Osteoblast (primary cell): ENCODE measurements around the gene BCAR3. TPM values are rescaled to one million over a fixed set of nuclear protein-coding genes. Genes with fewer than 3 reads are reported as not detected.

Experiments
- DNase-seq: peaks from one replicate; pipeline ENCODE4 v3.0.0; 2011; ENCODE audit warnings: low spot score, mixed read lengths; ENCODE audit not compliant: insufficient read length; ENCODE audit errors: missing footprints
- H2AFZ ChIP-seq: 2 replicates; pipeline ENCODE4 v1.6.0; 2011; ENCODE audit warnings: mild to moderate bottlenecking, low read length
- H3K27ac ChIP-seq: 2 replicates; pipeline ENCODE4 v1.5.1; 2011; ENCODE audit warnings: mild to moderate bottlenecking, low read depth, low read length, moderate library complexity
- H3K27me3 ChIP-seq: 2 replicates; pipeline ENCODE4 v1.6.0; 2012; ENCODE audit warnings: mild to moderate bottlenecking, control low read depth, inconsistent platforms, low read length, moderate library complexity; ENCODE audit not compliant: insufficient read depth
- H3K36me3 ChIP-seq: 2 replicates; pipeline ENCODE4 v1.5.1; 2011; ENCODE audit warnings: mild to moderate bottlenecking, low read length, control low read depth, moderate library complexity; ENCODE audit not compliant: insufficient read depth
- H3K4me1 ChIP-seq: 2 replicates; pipeline ENCODE4 v1.5.1; 2011; ENCODE audit warnings: mild to moderate bottlenecking, low read length, control low read depth, moderate library complexity; ENCODE audit not compliant: insufficient read depth
- H3K4me2 ChIP-seq: 2 replicates; pipeline ENCODE4 v1.6.0; 2011; ENCODE audit warnings: mild to moderate bottlenecking, low read length; ENCODE audit not compliant: insufficient read depth
- H3K4me3 ChIP-seq: fragments of 200-600 bp; sonication (generic); 3 replicates; pipeline ENCODE4 v1.5.1; 2012; ENCODE audit warnings: mild to moderate bottlenecking, low read length, inconsistent platforms; ENCODE audit not compliant: insufficient read depth
- H3K79me2 ChIP-seq: 2 replicates; pipeline ENCODE4 v1.6.0; 2012; ENCODE audit warnings: mild to moderate bottlenecking, low read length, control low read depth, inconsistent platforms; ENCODE audit not compliant: insufficient read depth
- H3K9me3 ChIP-seq: 2 replicates; pipeline ENCODE4 v1.5.1; 2011; ENCODE audit warnings: low read depth, low read length, control low read depth
- H4K20me1 ChIP-seq: 2 replicates; pipeline ENCODE4 v1.6.0; 2012; ENCODE audit warnings: mild to moderate bottlenecking, low read length, control low read depth; ENCODE audit not compliant: insufficient read depth
- total RNA-seq: library from RNA; depleted of rRNA; stranded (reverse); fragments of >200 nt; gene quantifications from 2 replicates; pipeline ENCODE4 v1.2.3, GENCODE V29; 2012
- TF ChIP-seq, protein P1 (sequence below): IDR thresholded peaks from 2 replicates; pipeline ENCODE4 v1.5.1; 2011; ENCODE audit warnings: mild to moderate bottlenecking, low read depth, low read length, moderate library complexity; ENCODE audit errors: extremely low read depth

BCAR3 gene
- total RNA-seq, 1 donor, result 34.0 TPM

DNA sequence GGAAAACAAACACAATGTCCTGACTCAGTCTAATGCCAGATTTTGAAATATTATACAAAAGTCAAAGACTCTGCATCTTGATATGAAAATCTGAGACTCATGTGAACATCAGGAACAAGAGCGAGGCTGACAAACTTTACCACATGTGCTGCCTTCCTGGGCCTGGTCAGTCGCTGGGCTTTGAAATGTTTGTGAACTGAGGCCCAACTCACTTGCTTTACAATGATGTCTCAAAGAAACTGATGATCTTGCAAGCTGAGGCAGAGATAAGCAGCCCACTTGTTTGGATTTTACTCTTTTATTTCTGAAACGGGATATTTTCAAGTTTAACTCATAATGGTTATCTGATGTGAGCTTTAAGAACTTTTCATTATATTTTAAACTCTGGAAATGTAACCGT is 2.1 kb downstream of the BCAR3 start:
- H3K9me3 ChIP-seq, result no peaks in the 10 kb centered on the region
- peaks cover 65% of the 10 kb centered on the region for H3K79me2 ChIP-seq
- H3K4me3 ChIP-seq, result peak overlapping the region; percentile 74
- H3K4me2 ChIP-seq, result peak overlapping the region; percentile 94
- H3K4me1 ChIP-seq, result peaks cover 51% of the 10 kb centered on the region
- H2AFZ ChIP-seq, result no peak overlapping the region
- H3K36me3 ChIP-seq, result peaks cover 9% of the 10 kb centered on the region
- H4K20me1 ChIP-seq, result peaks cover 47% of the 10 kb centered on the region
- TF ChIP-seq, protein P1, sequence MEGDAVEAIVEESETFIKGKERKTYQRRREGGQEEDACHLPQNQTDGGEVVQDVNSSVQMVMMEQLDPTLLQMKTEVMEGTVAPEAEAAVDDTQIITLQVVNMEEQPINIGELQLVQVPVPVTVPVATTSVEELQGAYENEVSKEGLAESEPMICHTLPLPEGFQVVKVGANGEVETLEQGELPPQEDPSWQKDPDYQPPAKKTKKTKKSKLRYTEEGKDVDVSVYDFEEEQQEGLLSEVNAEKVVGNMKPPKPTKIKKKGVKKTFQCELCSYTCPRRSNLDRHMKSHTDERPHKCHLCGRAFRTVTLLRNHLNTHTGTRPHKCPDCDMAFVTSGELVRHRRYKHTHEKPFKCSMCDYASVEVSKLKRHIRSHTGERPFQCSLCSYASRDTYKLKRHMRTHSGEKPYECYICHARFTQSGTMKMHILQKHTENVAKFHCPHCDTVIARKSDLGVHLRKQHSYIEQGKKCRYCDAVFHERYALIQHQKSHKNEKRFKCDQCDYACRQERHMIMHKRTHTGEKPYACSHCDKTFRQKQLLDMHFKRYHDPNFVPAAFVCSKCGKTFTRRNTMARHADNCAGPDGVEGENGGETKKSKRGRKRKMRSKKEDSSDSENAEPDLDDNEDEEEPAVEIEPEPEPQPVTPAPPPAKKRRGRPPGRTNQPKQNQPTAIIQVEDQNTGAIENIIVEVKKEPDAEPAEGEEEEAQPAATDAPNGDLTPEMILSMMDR, result no peak
- DNase-seq, result peak; percentile 60
- H3K27ac ChIP-seq, result peak overlapping the region; percentile 37
- no peaks in the 10 kb centered on the region for H3K27me3 ChIP-seq

DNA sequence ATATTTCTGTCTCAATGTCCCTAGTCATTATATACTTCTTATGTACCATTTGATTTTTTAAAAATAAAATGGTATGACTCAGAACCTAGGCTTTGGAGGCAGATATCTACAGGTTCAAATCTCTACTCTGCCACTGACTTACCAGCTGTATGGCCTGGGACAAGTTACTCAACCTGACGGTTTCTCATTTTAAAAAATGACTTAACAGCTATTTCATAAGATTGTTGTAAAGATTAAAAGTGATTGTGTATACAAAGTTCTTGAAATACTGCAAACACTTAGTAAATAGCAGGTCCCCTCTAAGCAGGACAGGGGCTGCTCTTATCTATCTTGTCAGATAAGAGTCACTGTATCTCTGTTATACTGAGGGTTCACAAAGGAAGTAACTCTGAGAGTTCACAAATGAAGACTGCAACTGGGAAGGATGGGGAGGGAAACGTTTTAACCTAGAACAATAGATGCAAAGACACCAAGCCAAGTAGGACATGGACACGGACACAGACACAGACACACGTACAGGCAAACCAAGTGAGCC is 2.6 kb downstream of the BCAR3 start:
- H4K20me1 ChIP-seq, result peaks cover 48% of the 10 kb centered on the region
- H3K4me1 ChIP-seq, result peaks cover 52% of the 10 kb centered on the region

DNA sequence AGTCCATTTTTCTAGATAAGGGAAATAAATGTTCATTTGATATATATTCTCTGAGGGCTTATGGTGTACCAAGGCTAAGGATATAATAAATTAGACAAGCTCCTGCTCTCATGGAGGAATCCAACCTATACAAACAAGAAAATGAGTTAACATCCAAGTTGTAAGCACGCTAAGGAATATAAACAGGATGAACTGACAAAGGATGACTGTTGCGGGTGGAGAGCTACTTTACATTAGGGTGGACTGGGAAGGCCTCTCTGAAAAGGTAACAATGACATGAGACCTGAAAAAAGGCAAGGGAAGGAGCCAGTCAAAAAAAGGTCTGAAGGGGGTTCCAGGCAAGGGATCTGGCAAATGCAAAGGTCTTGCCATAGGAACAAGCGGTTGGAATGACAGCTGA is 3.1 kb downstream of the BCAR3 start:
- Histone ChIP-seq H3K4me3 (no peak overlapping the region), H3K4me1 (peaks cover 55% of the 10 kb centered on the region)

More for the DNA sequence above, 2.6 kb downstream of the BCAR3 start:
- H3K4me3 ChIP-seq, result no peak overlapping the region
- TF ChIP-seq, protein P1, result no peak
- H3K36me3 ChIP-seq, result peaks cover 14% of the 10 kb centered on the region
- no peak overlapping the region for H2AFZ ChIP-seq
- no peaks in the 10 kb centered on the region for H3K9me3 ChIP-seq
- peak; percentile 79 for DNase-seq
- peaks cover 70% of the 10 kb centered on the region for H3K79me2 ChIP-seq
- no peaks in the 10 kb centered on the region for H3K27me3 ChIP-seq
- H3K4me2 ChIP-seq, result peak overlapping the region; percentile 94
- H3K27ac ChIP-seq, result peak overlapping the region; percentile 37

DNA sequence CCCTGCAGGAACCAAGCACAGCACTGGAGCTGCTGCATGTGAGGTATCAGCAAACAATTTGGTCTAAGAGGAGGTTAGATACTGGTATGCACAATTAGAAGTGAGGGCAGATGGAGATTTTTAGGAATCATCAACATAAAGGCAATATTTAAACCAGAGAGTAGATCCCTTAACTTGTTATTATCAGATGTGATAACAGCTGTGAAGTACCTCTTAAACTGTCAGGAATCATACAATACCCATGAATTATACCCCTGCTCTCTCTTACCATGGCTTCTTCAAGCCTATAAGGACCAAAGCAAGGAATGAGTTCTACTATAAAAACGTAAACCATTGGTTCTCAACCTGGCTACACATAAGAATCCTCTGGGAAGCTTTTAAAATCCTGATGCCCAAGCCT is 3.9 kb downstream of the BCAR3 start:
- H3K4me2 ChIP-seq, result no peak overlapping the region
- H3K9me3 ChIP-seq, result no peaks in the 10 kb centered on the region
- peaks cover 23% of the 10 kb centered on the region for H3K36me3 ChIP-seq
- no peak overlapping the region for H3K27ac ChIP-seq
- TF ChIP-seq, protein P1, result no peak
- peaks cover 62% of the 10 kb centered on the region for H3K4me1 ChIP-seq
- H3K79me2 ChIP-seq, result peaks cover 83% of the 10 kb centered on the region
- H3K4me3 ChIP-seq, result no peak overlapping the region
- peaks cover 59% of the 10 kb centered on the region for H4K20me1 ChIP-seq
- no peak for DNase-seq
- H3K27me3 ChIP-seq, result no peaks in the 10 kb centered on the region
- H2AFZ ChIP-seq, result no peak overlapping the region

More for the DNA sequence above, 3.1 kb downstream of the BCAR3 start:
- Histone ChIP-seq H2AFZ (no peak overlapping the region), H4K20me1 (peaks cover 51% of the 10 kb centered on the region), H3K4me2 (no peak overlapping the region), H3K27me3 (no peaks in the 10 kb centered on the region), H3K9me3 (no peaks in the 10 kb centered on the region), H3K36me3 (peaks cover 19% of the 10 kb centered on the region), H3K79me2 (peaks cover 76% of the 10 kb centered on the region), H3K27ac (no peak overlapping the region)
- TF ChIP-seq, protein P1, result no peak
- DNase-seq, result no peak
